KBM-7 (cell line): ENCODE measurements around the gene USP8.

ENCODE experiments used
- DNase-seq: peaks from one replicate; pipeline ENCODE4 v3.0.0-alpha.2; 2015
- in situ Hi-C: fragments of 300-500 bp; cut with MboI; formaldehyde crosslinking; loops from 2 replicates; pipeline ENCODE4 v1.14.3; 2020; ENCODE audit warnings: low sequenced_read_pairs, low pct_unique_long_range_greater_than_20kb, mixed read lengths

Gene USP8

DNA sequence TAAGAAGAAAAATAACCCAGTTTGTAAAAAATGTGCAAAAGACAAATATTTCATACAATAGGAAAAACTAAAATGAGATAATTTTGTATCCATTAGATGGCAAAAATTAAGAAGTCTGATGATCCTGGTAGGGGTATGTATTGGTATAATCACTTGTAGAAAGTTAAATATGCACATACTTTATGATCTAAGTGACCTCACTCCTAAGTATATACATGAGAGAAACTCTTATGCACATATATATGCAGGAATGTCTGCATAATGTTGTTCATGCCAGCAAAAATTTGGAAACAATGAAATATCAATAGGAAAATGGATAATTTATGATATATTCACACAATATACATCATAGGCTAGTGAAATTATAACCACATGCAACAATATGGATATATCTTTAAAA is 88.8 kb downstream of the USP8 start:
- DNase-seq: no peak
- in situ Hi-C loops: no loop called here

DNA sequence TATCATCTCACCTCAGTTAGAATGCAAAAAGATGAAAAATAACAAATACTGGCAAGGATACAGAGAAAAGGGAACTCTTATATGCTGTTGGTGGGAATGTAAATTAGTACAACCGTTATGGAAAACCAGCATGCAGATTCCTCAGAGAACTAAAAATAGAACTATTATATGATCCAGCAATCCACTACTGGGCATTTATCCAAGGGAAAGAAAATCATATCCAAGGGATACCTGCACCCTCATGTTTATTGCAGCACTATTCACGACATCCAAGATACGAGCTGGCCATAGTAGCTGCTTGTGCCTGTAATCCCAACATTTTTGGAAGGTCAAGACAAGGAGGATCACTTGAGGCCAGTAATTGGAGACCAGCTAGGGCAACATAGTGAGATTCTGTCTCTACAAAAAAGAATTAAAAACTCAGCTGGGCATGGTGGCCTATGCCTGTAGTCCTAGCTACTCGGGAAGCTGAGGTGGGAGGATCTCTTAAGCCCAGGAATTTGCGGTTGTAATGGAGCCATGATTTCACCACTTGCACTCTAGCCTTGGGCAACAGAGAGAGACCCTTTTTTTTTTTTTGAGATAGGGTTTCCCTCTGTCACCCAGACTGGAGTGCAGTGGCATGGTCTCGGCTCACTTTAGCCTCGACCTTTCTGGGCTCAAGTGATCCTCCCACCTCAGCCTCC is 95.7 kb downstream of the USP8 start:
- in situ Hi-C loops: no loop called here
- no peak for DNase-seq

- DNase-seq: no peak
- in situ Hi-C loops: no loop called here
Observed at GRCh38 chr15:50523851-50524251, 99.6 kb downstream of the USP8 start.

DNA sequence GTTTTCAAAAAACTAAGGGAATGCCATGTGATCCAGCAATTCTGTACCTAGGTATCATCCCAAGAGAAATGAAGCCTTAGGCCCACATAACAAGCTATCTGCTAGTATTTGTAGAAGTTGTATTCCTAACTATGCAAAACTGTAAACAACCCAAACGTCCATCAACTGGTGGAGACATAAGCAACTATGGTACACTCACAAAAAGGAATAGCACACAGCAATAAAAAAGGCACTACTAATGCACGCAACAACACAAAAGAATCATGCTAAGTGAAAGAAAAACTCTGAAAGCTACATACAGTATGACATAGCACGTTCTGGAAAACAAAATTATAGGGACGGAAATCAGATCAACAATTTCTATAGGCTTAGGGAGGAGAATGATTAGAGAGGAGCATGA is 107.0 kb downstream of the USP8 start:
- no peak for DNase-seq
- in situ Hi-C loops: no loop called here

GRCh38 chr15:50531766-50532165 is 107.6 kb downstream of the USP8 start:
- in situ Hi-C loops: no loop called here
- DNase-seq: no peak

DNA sequence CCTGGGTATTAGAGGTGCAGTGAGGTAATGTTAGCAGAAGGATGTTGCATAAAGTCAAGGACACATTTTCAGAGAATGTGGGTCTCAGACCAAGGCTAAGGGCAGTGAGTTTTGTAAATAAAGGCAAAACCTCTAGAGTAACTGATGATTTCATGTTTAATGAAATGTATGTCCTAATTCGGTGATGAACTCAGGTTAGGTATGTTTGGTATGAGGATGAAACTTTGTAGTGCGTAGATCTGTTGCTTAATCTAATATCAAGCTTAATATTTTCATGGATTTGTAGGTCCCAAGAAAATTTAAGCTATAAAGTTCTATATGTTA is 118.6 kb downstream of the USP8 start:
- DNase-seq: no peak
- in situ Hi-C loops: no loop called here

DNA sequence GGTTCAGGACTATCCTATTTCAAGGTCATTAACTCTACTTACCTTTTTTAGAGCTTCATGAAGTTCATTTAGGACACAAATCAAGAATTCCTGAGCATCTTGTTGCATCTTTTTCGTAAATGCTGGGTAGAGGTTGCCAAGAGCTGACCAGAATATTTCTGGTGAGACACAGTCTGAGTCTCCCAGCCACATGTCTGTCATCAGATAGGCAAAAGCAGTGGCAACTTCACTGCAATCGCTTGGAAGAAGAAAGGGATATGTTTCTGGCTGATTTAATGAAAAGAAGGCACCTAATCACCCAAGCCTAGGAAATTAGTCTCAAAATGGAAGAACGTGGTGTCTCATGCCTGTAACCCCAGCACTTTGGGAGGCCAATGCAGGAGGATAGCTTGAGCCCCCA is 119.4 kb downstream of the USP8 start:
- in situ Hi-C loops: no loop called here
- no peak for DNase-seq

DNA sequence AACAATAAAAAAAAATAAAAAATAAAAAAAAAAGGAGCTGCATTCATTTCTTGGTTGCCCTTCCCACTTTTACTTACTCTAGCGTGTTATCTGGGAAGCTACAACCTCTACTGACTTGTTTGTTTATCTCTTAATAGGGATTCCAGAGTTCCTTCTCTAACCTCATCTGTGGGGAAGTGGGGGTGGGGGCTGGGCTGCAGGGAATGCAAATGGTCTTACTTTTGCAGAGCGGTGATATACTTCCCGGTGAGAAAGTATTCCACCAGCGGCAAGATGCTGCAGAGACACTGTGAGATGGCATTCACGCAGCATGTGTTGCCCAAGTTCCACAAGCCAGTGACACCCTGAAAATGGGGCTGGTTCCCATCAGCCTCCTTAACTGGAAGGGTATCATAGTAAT is 120.2 kb downstream of the USP8 start:
- in situ Hi-C loops: no loop called here
- no peak for DNase-seq

DNA sequence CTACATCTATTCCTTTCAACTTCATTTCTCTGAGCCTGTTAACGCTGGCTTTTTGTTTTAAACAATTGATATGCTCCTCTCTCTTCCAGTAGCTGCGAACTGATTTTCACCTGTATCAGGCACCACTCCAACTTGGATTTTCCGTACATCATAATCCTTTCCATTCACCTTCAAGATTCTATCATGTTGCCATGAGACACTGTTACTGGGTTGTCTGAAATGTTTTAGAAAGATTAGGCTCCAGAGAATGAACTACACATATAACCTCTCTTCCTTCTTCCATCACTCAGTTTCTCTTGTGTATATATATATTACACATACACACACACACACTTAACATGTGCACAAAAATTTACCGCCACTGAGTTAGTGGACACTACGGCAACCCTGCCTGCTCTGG is 122.4 kb downstream of the USP8 start, which contains the start of gene USP50:
Gene USP50 (minus strand): TSS at position 101 of the 400 bp plus-strand sequence. CDS start 141 bp downstream, outside the sequence.
- no peak for DNase-seq
- in situ Hi-C loops: no loop called here

DNA sequence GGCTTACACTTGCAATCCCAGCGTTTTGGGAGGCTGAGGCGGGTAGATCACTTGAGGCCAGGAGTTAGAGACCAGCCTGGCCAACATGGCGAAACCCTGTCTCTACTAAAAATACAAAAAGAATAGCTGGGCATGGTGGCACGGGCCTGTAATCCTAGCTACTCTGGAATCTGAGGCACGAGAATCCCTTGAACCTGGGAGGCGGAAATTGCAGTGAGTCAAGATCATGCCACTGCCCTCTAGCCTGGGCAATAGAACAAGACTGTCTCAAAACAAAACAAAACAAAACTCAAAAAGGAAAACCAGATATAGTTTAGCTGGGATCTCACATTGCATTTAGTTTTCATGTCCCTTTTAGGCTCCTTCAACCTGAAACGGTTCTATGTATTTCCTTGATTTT is 125.1 kb downstream of the USP8 start:
- in situ Hi-C loops: no loop called here
- DNase-seq: no peak

GRCh38 chr15:50552238-50552637 is 128.0 kb downstream of the USP8 start:
- DNase-seq: no peak
- in situ Hi-C loops: no loop called here

GRCh38 chr15:50556642-50557371 is 132.6 kb downstream of the USP8 start:
- DNase-seq: no peak
- in situ Hi-C loops: no loop called here

- no peak for DNase-seq
- in situ Hi-C loops: no loop called here
Observed at GRCh38 chr15:50558012-50558411, 133.8 kb downstream of the USP8 start.

DNA sequence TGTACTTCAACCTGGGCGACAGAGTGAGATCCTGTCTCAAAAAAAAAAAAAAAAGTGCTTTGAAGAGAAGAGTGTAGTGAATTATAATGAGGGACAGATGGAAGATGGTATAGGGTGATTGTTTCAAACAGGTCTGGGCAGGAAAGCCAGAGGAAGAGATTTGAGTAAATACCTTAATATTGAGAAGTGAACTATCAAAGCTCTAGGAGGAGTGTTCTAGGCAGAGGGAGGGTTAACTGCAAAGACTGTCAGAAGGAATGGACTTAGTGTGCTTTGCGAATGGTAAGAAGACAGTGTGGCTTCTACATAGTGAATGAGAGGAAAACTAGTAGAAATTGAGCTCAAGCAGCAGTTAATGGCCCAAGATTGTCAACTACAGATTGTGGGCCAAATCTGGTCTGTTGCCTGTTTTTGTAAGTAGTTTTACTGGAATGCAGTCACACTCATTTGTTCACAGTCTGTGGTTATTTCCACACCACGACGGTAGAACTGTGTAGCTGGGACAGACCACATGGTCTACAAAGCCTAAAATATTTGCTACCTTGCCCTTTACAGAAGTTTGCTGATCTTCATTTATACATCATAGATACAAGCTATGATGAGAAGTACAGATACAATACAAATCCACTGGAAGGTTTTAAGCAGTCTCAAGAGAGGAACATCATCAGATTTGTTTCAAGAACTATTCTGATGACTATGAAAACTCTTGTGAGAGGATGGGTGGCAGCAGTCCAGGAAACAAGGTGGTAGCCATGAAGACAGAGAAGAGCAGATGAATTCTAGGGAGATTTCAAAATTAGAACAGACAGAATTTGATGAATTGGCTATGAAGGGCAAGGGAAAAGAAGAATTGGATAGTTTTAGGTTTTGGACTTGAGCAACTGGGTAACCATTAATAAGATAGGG is 138.8 kb downstream of the USP8 start:
- in situ Hi-C loops: no loop called here

GRCh38 chr15:50563756-50564155 is 139.6 kb downstream of the USP8 start:
- in situ Hi-C loops: no loop called here
- no peak for DNase-seq

More for the DNA sequence above, 138.8 kb downstream of the USP8 start:
- DNase-seq: no peak
